ENCODE measurements around the gene ABTB2.

The ABTB2 gene

DNA sequence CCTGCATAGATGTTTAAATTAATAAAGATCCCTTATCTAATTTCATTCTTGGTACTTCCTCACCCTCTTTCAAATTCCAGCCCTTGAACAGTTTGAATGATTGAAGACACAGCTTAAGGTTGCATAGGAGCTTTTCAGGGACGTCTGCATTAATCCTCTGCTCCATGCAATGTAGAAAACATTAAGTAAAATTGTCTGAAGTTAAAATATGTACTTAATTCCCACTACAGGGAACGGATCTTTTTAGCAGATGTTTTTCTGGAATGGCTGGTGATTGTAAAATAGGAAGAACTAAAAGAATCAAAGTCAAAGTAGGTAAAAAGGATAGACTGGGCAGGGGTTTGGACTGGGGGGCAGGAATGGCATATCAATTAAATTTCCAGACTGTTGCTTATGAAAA lies 58.9 kb downstream of the ABTB2 start:
- Histone ChIP-seq H3K4me3 (ENCODE audit: low read depth in 1 of 2, low read length in 2 of 2) (no peak overlapping the region), H2AFZ (ENCODE audit: low read depth, low read length) (no peak overlapping the region), H3K27me3 (ENCODE audit: insufficient read depth, low read length, poor library complexity) (peaks cover 14% of the 10 kb centered on the region), H3K9me3 (ENCODE audit: insufficient read depth, low read length, severe bottlenecking) (no peaks in the 10 kb centered on the region), H3K4me1 (ENCODE audit: insufficient read depth, low read length) (no peaks in the 10 kb centered on the region), H3K27ac (ENCODE audit: low read length) (no peak overlapping the region), H3K79me2 (ENCODE audit: insufficient read depth, low read length) (no peaks in the 10 kb centered on the region), H3K4me2 (ENCODE audit: insufficient read depth, low read length) (no peak overlapping the region), H3K9ac (ENCODE audit: low read depth, low read length) (no peak overlapping the region), H4K20me1 (ENCODE audit: insufficient read depth, low read length) (no peaks in the 10 kb centered on the region), H3K36me3 (ENCODE audit: insufficient read depth, low read length) (no peaks in the 10 kb centered on the region)
- TF ChIP-seq EZH2 (IDR thresholded peaks at IDR 0.05; ENCODE audit: borderline replicate concordance, low read depth, low read length, severe bottlenecking), result no peak
- TF ChIP-seq, protein P1, sequence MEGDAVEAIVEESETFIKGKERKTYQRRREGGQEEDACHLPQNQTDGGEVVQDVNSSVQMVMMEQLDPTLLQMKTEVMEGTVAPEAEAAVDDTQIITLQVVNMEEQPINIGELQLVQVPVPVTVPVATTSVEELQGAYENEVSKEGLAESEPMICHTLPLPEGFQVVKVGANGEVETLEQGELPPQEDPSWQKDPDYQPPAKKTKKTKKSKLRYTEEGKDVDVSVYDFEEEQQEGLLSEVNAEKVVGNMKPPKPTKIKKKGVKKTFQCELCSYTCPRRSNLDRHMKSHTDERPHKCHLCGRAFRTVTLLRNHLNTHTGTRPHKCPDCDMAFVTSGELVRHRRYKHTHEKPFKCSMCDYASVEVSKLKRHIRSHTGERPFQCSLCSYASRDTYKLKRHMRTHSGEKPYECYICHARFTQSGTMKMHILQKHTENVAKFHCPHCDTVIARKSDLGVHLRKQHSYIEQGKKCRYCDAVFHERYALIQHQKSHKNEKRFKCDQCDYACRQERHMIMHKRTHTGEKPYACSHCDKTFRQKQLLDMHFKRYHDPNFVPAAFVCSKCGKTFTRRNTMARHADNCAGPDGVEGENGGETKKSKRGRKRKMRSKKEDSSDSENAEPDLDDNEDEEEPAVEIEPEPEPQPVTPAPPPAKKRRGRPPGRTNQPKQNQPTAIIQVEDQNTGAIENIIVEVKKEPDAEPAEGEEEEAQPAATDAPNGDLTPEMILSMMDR (IDR thresholded peaks at IDR 0.05; ENCODE audit: borderline replicate concordance, extremely low read depth, low read length, poor library complexity, severe bottlenecking), result no peak
- no peak for ATAC-seq (ENCODE audit: insufficient read depth, low read depth)
- no peak for DNase-seq

DNA sequence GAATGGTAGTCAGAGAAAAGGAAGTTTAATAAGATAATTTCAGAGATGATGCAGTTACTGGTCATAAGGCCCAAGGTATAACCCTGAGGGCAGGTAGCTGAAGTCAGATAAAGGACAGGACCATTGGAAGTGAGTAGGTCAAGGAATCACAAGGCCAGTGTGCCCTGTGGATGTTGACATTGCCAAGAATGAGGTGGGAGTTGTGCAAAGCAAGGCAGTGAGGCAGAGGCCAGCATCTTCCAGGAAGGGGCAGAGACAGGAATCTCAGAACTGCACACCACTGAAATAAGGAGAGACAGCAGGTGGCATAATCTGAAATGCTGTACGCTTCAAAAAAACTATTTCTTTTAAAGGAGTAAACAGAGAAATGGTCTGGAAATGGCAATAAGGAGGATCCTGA lies 61.4 kb downstream of the ABTB2 start:
- no peak overlapping the region for H3K9ac ChIP-seq (ENCODE audit: low read depth, low read length)
- TF ChIP-seq, protein P1 (IDR thresholded peaks at IDR 0.05; ENCODE audit: borderline replicate concordance, extremely low read depth, low read length, poor library complexity, severe bottlenecking), result no peak
- no peak for TF ChIP-seq EZH2 (IDR thresholded peaks at IDR 0.05; ENCODE audit: borderline replicate concordance, low read depth, low read length, severe bottlenecking)
- H3K36me3 ChIP-seq (ENCODE audit: insufficient read depth, low read length), result no peaks in the 10 kb centered on the region
- no peak overlapping the region for H3K4me3 ChIP-seq (ENCODE audit: low read depth in 1 of 2, low read length in 2 of 2)
- H3K4me1 ChIP-seq (ENCODE audit: insufficient read depth, low read length), result no peaks in the 10 kb centered on the region
- no peak overlapping the region for H3K4me2 ChIP-seq (ENCODE audit: insufficient read depth, low read length)
- ATAC-seq (ENCODE audit: insufficient read depth, low read depth) (no peak), DNase-seq (no peak)
- H2AFZ ChIP-seq (ENCODE audit: low read depth, low read length), result no peak overlapping the region
- no peaks in the 10 kb centered on the region for H4K20me1 ChIP-seq (ENCODE audit: insufficient read depth, low read length)
- H3K9me3 ChIP-seq (ENCODE audit: insufficient read depth, low read length, severe bottlenecking), result no peaks in the 10 kb centered on the region
- H3K27me3 ChIP-seq (ENCODE audit: insufficient read depth, low read length, poor library complexity), result peaks cover 9% of the 10 kb centered on the region
- no peak overlapping the region for H3K27ac ChIP-seq (ENCODE audit: low read length)
- H3K79me2 ChIP-seq (ENCODE audit: insufficient read depth, low read length), result no peaks in the 10 kb centered on the region

DNA sequence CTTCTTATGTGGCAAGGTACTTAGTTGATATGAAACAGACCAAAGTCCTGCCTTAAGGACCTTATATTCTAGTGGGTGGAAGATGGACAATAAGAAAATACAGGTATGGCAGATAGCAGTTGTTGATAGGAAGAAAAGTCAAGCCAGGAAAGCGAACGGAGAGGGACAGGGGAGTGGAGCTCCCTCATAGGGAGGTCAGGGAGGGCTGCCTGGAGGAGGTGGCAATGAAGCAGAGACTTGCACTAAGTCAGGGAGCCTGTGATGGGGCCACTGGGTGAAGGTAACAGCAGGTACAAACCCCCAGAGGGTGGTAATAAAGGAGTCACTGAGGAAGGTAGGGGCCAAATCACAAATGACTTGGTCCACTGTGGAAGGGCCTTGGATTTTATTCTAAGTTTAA lies 65.3 kb downstream of the ABTB2 start:
- H4K20me1 ChIP-seq (ENCODE audit: insufficient read depth, low read length), result no peaks in the 10 kb centered on the region
- H3K27ac ChIP-seq (ENCODE audit: low read length), result no peak overlapping the region
- no peak overlapping the region for H2AFZ ChIP-seq (ENCODE audit: low read depth, low read length)
- H3K4me2 ChIP-seq (ENCODE audit: insufficient read depth, low read length), result no peak overlapping the region
- ATAC-seq (ENCODE audit: insufficient read depth, low read depth) (no peak), DNase-seq (no peak)
- no peaks in the 10 kb centered on the region for H3K9me3 ChIP-seq (ENCODE audit: insufficient read depth, low read length, severe bottlenecking)
- no peak overlapping the region for H3K9ac ChIP-seq (ENCODE audit: low read depth, low read length)
- H3K4me1 ChIP-seq (ENCODE audit: insufficient read depth, low read length), result no peaks in the 10 kb centered on the region
- no peak overlapping the region for H3K4me3 ChIP-seq (ENCODE audit: low read depth in 1 of 2, low read length in 2 of 2)
- no peaks in the 10 kb centered on the region for H3K36me3 ChIP-seq (ENCODE audit: insufficient read depth, low read length)
- H3K79me2 ChIP-seq (ENCODE audit: insufficient read depth, low read length), result no peaks in the 10 kb centered on the region
- TF ChIP-seq, protein P1 (IDR thresholded peaks at IDR 0.05; ENCODE audit: borderline replicate concordance, extremely low read depth, low read length, poor library complexity, severe bottlenecking), result no peak
- no peak for TF ChIP-seq EZH2 (IDR thresholded peaks at IDR 0.05; ENCODE audit: borderline replicate concordance, low read depth, low read length, severe bottlenecking)
- H3K27me3 ChIP-seq (ENCODE audit: insufficient read depth, low read length, poor library complexity), result peaks cover 10% of the 10 kb centered on the region

DNA sequence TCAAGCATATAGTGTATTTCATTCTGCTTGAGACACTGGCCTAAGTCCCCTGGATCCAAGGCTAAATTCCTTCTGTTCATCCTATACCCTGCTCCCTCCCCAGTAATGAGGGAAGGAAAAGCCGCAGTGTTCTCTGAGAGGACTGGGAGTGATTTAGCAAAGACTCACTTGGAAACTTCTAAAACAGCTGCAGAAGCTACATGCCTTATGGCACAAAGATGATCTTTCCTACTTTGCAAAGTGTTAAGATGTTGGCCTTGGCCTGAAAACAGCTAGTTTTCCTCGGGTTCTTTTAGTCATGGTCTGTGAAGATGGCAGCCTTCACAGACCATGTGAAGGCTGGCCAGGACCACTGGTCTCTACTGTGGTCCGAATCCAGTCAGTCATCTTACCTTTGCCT lies 65.7 kb downstream of the ABTB2 start:
- Histone ChIP-seq H3K4me1 (ENCODE audit: insufficient read depth, low read length) (no peaks in the 10 kb centered on the region), H3K79me2 (ENCODE audit: insufficient read depth, low read length) (no peaks in the 10 kb centered on the region), H3K4me3 (ENCODE audit: low read depth in 1 of 2, low read length in 2 of 2) (no peak overlapping the region), H3K4me2 (ENCODE audit: insufficient read depth, low read length) (no peak overlapping the region), H2AFZ (ENCODE audit: low read depth, low read length) (no peak overlapping the region), H3K27me3 (ENCODE audit: insufficient read depth, low read length, poor library complexity) (peaks cover 10% of the 10 kb centered on the region), H3K27ac (ENCODE audit: low read length) (no peak overlapping the region), H3K36me3 (ENCODE audit: insufficient read depth, low read length) (no peaks in the 10 kb centered on the region), H3K9me3 (ENCODE audit: insufficient read depth, low read length, severe bottlenecking) (no peaks in the 10 kb centered on the region), H3K9ac (ENCODE audit: low read depth, low read length) (no peak overlapping the region), H4K20me1 (ENCODE audit: insufficient read depth, low read length) (no peaks in the 10 kb centered on the region)
- DNase-seq, result no peak
- no peak for ATAC-seq (ENCODE audit: insufficient read depth, low read depth)
- TF ChIP-seq EZH2 (IDR thresholded peaks at IDR 0.05; ENCODE audit: borderline replicate concordance, low read depth, low read length, severe bottlenecking), result no peak

Data from DND-41 (cell line).